Tibial nerve (tissue), 4 donors: ENCODE results near the gene GRIN1.

ENCODE experiments used
- EP300 ChIP-seq, 2 donors: sonication (generic); formaldehyde crosslinking; IDR thresholded peaks; one replicate each; pipeline ENCODE4 v1.6.1; 2017; ENCODE audit warnings: antibody characterized with exemption in 2 of 2, mild to moderate bottlenecking in 1 of 2
- POLR2A ChIP-seq, 2 donors: fragments of 450-650 bp; IDR thresholded peaks; one replicate each; pipeline ENCODE4 v1.6.1; 2017; ENCODE audit warnings: antibody characterized with exemption in 2 of 2, mild to moderate bottlenecking in 2 of 2, moderate library complexity in 2 of 2
- TF ChIP-seq, protein P1 (sequence below), 5 experiments: fragments of 200-600 bp in 3 of 5; fragments of 450-650 bp in 2 of 5; sonication (generic) in 3 of 5; IDR thresholded peaks; one replicate each; pipeline ENCODE4 v1.5.1; 2016 to 2019; ENCODE audit warnings: antibody characterized with exemption in 5 of 5, mild to moderate bottlenecking in 3 of 5, moderate library complexity in 2 of 5

DNA sequence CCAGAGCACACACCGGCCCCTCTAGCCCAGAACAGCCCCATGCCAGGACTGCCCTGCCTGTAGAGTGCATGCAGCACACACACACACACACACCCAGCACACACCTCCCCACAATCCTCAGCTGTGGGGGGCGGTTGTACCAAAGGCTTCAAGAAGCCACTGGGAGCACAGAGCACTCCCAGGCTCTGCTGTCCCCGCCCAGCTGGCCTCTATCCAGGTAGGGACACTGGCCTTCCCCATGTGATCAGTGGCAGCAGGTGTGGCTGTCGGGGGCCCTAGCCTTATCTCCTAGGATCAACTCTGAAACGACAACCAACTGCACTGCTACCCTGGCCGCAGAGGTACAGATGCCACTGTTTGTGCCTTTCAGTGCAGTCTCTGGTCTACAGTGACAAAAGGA lies 47.4 kb downstream of the GRIN1 start:
- TF ChIP-seq, protein P1, sequence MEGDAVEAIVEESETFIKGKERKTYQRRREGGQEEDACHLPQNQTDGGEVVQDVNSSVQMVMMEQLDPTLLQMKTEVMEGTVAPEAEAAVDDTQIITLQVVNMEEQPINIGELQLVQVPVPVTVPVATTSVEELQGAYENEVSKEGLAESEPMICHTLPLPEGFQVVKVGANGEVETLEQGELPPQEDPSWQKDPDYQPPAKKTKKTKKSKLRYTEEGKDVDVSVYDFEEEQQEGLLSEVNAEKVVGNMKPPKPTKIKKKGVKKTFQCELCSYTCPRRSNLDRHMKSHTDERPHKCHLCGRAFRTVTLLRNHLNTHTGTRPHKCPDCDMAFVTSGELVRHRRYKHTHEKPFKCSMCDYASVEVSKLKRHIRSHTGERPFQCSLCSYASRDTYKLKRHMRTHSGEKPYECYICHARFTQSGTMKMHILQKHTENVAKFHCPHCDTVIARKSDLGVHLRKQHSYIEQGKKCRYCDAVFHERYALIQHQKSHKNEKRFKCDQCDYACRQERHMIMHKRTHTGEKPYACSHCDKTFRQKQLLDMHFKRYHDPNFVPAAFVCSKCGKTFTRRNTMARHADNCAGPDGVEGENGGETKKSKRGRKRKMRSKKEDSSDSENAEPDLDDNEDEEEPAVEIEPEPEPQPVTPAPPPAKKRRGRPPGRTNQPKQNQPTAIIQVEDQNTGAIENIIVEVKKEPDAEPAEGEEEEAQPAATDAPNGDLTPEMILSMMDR (IDR thresholded peaks at IDR 0.05), result no peak
- no peak for TF ChIP-seq POLR2A (IDR thresholded peaks at IDR 0.05)
- TF ChIP-seq EP300 (IDR thresholded peaks at IDR 0.05), result no peak
